IMR-90 (cell line): ENCODE results near the gene PLAAT4. TPM values are rescaled to one million over a fixed set of nuclear protein-coding genes. Genes with fewer than 3 reads are reported as not detected.

Experiments used
- ATAC-seq: fragments of 200-7000 bp; cut with Tn5 transposase; 2 replicates; pipeline ENCODE4 v1.9.1; 2020; ENCODE audit warnings: low read depth, mild to moderate bottlenecking, moderate library complexity
- BruUV-seq: library from RNA; stranded (reverse); fragments of 400-500 nt; replicated peaks from 2 replicates; lab custom pipeline; 2021; lab: Mats Ljungman, UMichigan
- CTCF ChIA-PET: fragments of 300-600 bp; formaldehyde crosslinking; extraction: SDS; loops from one replicate; lab custom pipeline; 2021; ENCODE audit warnings: antibody characterized with exemption; lab: Yijun Ruan, JAX
- POLR2A ChIA-PET: fragments of 300-600 bp; sonication (Branson Sonifier 250); formaldehyde crosslinking; loops from one replicate; lab custom pipeline; 2022; ENCODE audit warnings: antibody characterized with exemption; ENCODE audit not compliant: unreplicated experiment; lab: Charles Lee
- DNase-seq: peaks from one replicate; pipeline ENCODE4 v3.0.0; 2013
- H2AFZ ChIP-seq: replicated peaks from 2 replicates; pipeline ENCODE3; 2013; ENCODE audit warnings: low read length, mild to moderate bottlenecking; ENCODE audit not compliant: poor library complexity
- H2AK5ac ChIP-seq: 2 replicates; pipeline ENCODE4 v1.6.1; 2013; ENCODE audit warnings: low read depth, low read length, inconsistent platforms
- H2AK9ac ChIP-seq: replicated peaks from 2 replicates; pipeline ENCODE3; 2013; ENCODE audit warnings: mild to moderate bottlenecking, low read depth, low read length, moderate library complexity; ENCODE audit not compliant: poor library complexity
- H2BK120ac ChIP-seq: 2 replicates; pipeline ENCODE4 v1.6.1; 2013; ENCODE audit warnings: low read depth, low read length, inconsistent platforms
- H2BK15ac ChIP-seq: 3 replicates; pipeline ENCODE4 v1.6.1; 2013; ENCODE audit warnings: low read depth, low read length, inconsistent platforms
- H2BK20ac ChIP-seq: 2 replicates; pipeline ENCODE4 v1.6.1; 2013; ENCODE audit warnings: low read depth, mild to moderate bottlenecking, inconsistent platforms, low read length, moderate library complexity
- H2BK5ac ChIP-seq: 2 replicates; pipeline ENCODE4 v1.6.1; 2013; ENCODE audit warnings: mild to moderate bottlenecking, low read depth, low read length, inconsistent platforms; ENCODE audit not compliant: poor library complexity, severe bottlenecking
- H3K14ac ChIP-seq: replicated peaks from 2 replicates; pipeline ENCODE4 v1.6.1; 2013; ENCODE audit warnings: low read depth, low read length, inconsistent platforms
- H3K18ac ChIP-seq: 2 replicates; pipeline ENCODE4 v1.6.1; 2013; ENCODE audit warnings: low read depth, low read length, control low read depth
- H3K23ac ChIP-seq: 2 replicates; pipeline ENCODE4 v1.6.1; 2013; ENCODE audit warnings: low read depth, low read length, inconsistent platforms
- H3K27ac ChIP-seq: 2 replicates; pipeline ENCODE4 v1.5.1; 2013; ENCODE audit warnings: mild to moderate bottlenecking, control low read depth, low read length; ENCODE audit not compliant: insufficient read depth
- H3K27me3 ChIP-seq: 2 replicates; pipeline ENCODE4 v1.6.1; 2013; ENCODE audit warnings: low read length; ENCODE audit not compliant: control insufficient read depth, insufficient read depth
- H3K36me3 ChIP-seq: 2 replicates; pipeline ENCODE4 v1.6.1; 2013; ENCODE audit warnings: low read length, mixed read lengths; ENCODE audit not compliant: control insufficient read depth, insufficient read depth
- H3K4ac ChIP-seq: 2 replicates; pipeline ENCODE4 v1.6.1; 2013; ENCODE audit warnings: low read depth, low read length, inconsistent platforms
- H3K4me1 ChIP-seq: 2 replicates; pipeline ENCODE4 v1.6.1; 2013; ENCODE audit warnings: low read length, mixed read lengths; ENCODE audit not compliant: control insufficient read depth, insufficient read depth
- H3K4me2 ChIP-seq: 2 replicates; pipeline ENCODE4 v1.6.1; 2013; ENCODE audit warnings: low read depth, mild to moderate bottlenecking, control low read depth, low read length, moderate library complexity
- H3K4me3 ChIP-seq: 2 replicates; pipeline ENCODE4 v1.5.1; 2013; ENCODE audit warnings: low read depth, mild to moderate bottlenecking, control low read depth, low read length, moderate library complexity; ENCODE audit not compliant: insufficient read depth
- H3K56ac ChIP-seq: 2 replicates; pipeline ENCODE4 v1.6.1; 2013; ENCODE audit warnings: low read length, inconsistent platforms; ENCODE audit not compliant: insufficient read depth; ENCODE audit errors: extremely low read depth
- H3K79me1 ChIP-seq, 2 experiments: 2 replicates each; pipeline ENCODE4 v1.6.1; 2013; ENCODE audit warnings: low read length in 2 of 2, inconsistent platforms in 1 of 2, low read depth in 1 of 2
- H3K9ac ChIP-seq: 2 replicates; pipeline ENCODE4 v1.6.1; 2013; ENCODE audit warnings: low read depth, low read length, control low read depth
- H3K9me1 ChIP-seq: 2 replicates; pipeline ENCODE4 v1.6.1; 2013; ENCODE audit warnings: low read length, inconsistent platforms; ENCODE audit not compliant: insufficient read depth
- H3K9me3 ChIP-seq: 2 replicates; pipeline ENCODE4 v1.6.1; 2013; ENCODE audit warnings: low read length; ENCODE audit not compliant: control insufficient read depth, insufficient read depth
- H4K20me1 ChIP-seq: 2 replicates; pipeline ENCODE4 v1.6.1; 2013; ENCODE audit warnings: low read length, inconsistent platforms; ENCODE audit not compliant: insufficient read depth
- H4K5ac ChIP-seq: 2 replicates; pipeline ENCODE4 v1.6.1; 2013; ENCODE audit warnings: mild to moderate bottlenecking, low read depth, low read length, control low read depth
- H4K8ac ChIP-seq, 2 experiments: 2 replicates each; pipeline ENCODE4 v1.6.1; 2013; ENCODE audit warnings: low read depth in 2 of 2, low read length in 2 of 2, control low read depth in 1 of 2, inconsistent platforms in 1 of 2
- H4K91ac ChIP-seq: 2 replicates; pipeline ENCODE4 v1.6.1; 2013; ENCODE audit warnings: low read depth, low read length, inconsistent platforms; ENCODE audit not compliant: insufficient read depth
- BHLHE40 ChIP-seq: fragments of 150-350 bp; IDR thresholded peaks from 2 replicates; pipeline ENCODE4 v1.6.1; 2016; ENCODE audit warnings: mild to moderate bottlenecking, low read depth, low read length
- CEBPB ChIP-seq: IDR thresholded peaks from 2 replicates; pipeline ENCODE4 v1.6.1; 2012; ENCODE audit warnings: low read depth, low read length, improper control_type of control experiment
- CHD1 ChIP-seq: IDR thresholded peaks from 2 replicates; pipeline ENCODE4 v1.6.1; 2012; ENCODE audit warnings: low read depth, low read length, improper control_type of control experiment
- CTCF ChIP-seq: conservative IDR thresholded peaks from 2 replicates; pipeline ENCODE4 v1.5.1; 2012; ENCODE audit warnings: mild to moderate bottlenecking, low read depth, low read length, improper control_type of control experiment
- ELK1 ChIP-seq: fragments of 150-350 bp; IDR thresholded peaks from 2 replicates; pipeline ENCODE4 v1.6.1; 2016; ENCODE audit warnings: low read depth, mild to moderate bottlenecking, low read length, moderate library complexity, borderline replicate concordance
- FOS ChIP-seq: fragments of 150-350 bp; IDR thresholded peaks from 2 replicates; pipeline ENCODE4 v1.6.1; 2016; ENCODE audit warnings: low read depth, low read length
- MAFK ChIP-seq: IDR thresholded peaks from 2 replicates; pipeline ENCODE4 v1.6.1; 2012; ENCODE audit warnings: low read depth, low read length, improper control_type of control experiment
- MAZ ChIP-seq: IDR thresholded peaks from 2 replicates; pipeline ENCODE4 v1.6.1; 2012; ENCODE audit warnings: low read depth, mild to moderate bottlenecking, low read length, improper control_type of control experiment, moderate library complexity, borderline replicate concordance
- MXI1 ChIP-seq: IDR thresholded peaks from 2 replicates; pipeline ENCODE4 v1.6.1; 2012; ENCODE audit warnings: low read depth, mild to moderate bottlenecking, low read length, moderate library complexity, borderline replicate concordance
- NFE2L2 ChIP-seq: fragments of 150-350 bp; IDR thresholded peaks from 2 replicates; pipeline ENCODE4 v1.6.1; 2016; ENCODE audit warnings: low read depth, mild to moderate bottlenecking, low read length
- POLR2A ChIP-seq: IDR thresholded peaks from 2 replicates; pipeline ENCODE4 v1.6.1; 2012; ENCODE audit warnings: mild to moderate bottlenecking, low read depth, low read length
- RAD21 ChIP-seq: IDR thresholded peaks from 2 replicates; pipeline ENCODE4 v1.6.1; 2012; ENCODE audit warnings: low read length, improper control_type of control experiment
- RCOR1 ChIP-seq: IDR thresholded peaks from 2 replicates; pipeline ENCODE4 v1.6.1; 2012; ENCODE audit warnings: mild to moderate bottlenecking, low read length, improper control_type of control experiment; ENCODE audit not compliant: insufficient replicate concordance
- RFX5 ChIP-seq: IDR thresholded peaks from 2 replicates; pipeline ENCODE4 v1.8.0; 2012; ENCODE audit warnings: low read depth, mild to moderate bottlenecking, low read length, moderate library complexity
- SMC3 ChIP-seq: fragments of 150-350 bp; IDR thresholded peaks from 2 replicates; pipeline ENCODE4 v1.6.1; 2016; ENCODE audit warnings: low read depth, mild to moderate bottlenecking, antibody characterized with exemption, low read length, moderate library complexity
- USF2 ChIP-seq: fragments of 150-350 bp; IDR thresholded peaks from 2 replicates; pipeline ENCODE4 v1.6.1; 2017; ENCODE audit warnings: mild to moderate bottlenecking, antibody characterized with exemption, low read length, low read depth
- WGBS, 2 experiments: methylation state at CpG; one replicate each; pipeline versions ENCODE4 v1.1.5 to v1.1.7; 2013; ENCODE audit warnings: missing lambda C conversion rate in 2 of 2; ENCODE audit not compliant: insufficient read length in 1 of 2; ENCODE audit errors: extremely low coverage in 2 of 2; 5-methylcytosine and 5-hydroxymethylcytosine counted together
- dilution Hi-C: fragments of 300-500 bp; cut with HindIII; formaldehyde crosslinking; loops from one replicate; pipeline ENCODE4 v1.14.3; 2018; ENCODE audit warnings: low sequenced_read_pairs; ENCODE audit not compliant: unreplicated experiment
- in situ Hi-C: fragments of 300-500 bp; cut with MboI; formaldehyde crosslinking; loops from 3 replicates; pipeline ENCODE4 v1.14.3; 2019; ENCODE audit warnings: low sequenced_read_pairs, inconsistent platforms, mixed read lengths
- intact Hi-C: fragments of 100-400 bp; cut with micrococcal nuclease; formaldehyde crosslinking; loops from 2 replicates; pipeline ENCODE4 v1.10.0; 2022
- polyA plus RNA-seq, 3 experiments: library from polyadenylated mRNA; depleted of rRNA; stranded (reverse); fragments of >200 nt; gene quantifications; 2 replicates each; pipeline ENCODE4 v1.2.3, GENCODE V29; 2012; ENCODE audit warnings: low replicate concordance in 1 of 3
- total RNA-seq: library from RNA; depleted of rRNA; stranded (reverse); fragments of >200 nt; gene quantifications from 2 replicates; pipeline ENCODE4 v1.2.3, GENCODE V29; 2012

PLAAT4 gene
- total and polyA plus RNA-seq, 2 of the 4 experiments (the other 2 are of a cell fraction) = 0.17 to 0.18 TPM

- intact Hi-C loops (no loop called here), in situ Hi-C loops (no loop called here), dilution Hi-C loops (no loop called here)
- peaks cover 3% of the 10 kb centered on the region; the same call in 1 of the 2 replicates for H3K4me1 ChIP-seq
- no peaks in the 10 kb centered on the region for H3K79me1 ChIP-seq
- DNase-seq (no peak), ATAC-seq (no peak)
- H2AK5ac ChIP-seq = no peak overlapping the region
- peaks cover 3% of the 10 kb centered on the region; the same call in 1 of the 2 replicates for H3K9me1 ChIP-seq
- H3K27ac ChIP-seq = no peak overlapping the region
- no peaks in the 10 kb centered on the region for H3K9me3 ChIP-seq
- no CpG with 5 or more reads among the region's 7 CpGs for WGBS, 2 experiments
- no peak overlapping the region for H2BK5ac ChIP-seq
- no peak overlapping the region for H2BK20ac ChIP-seq
- POLR2A ChIA-PET = no interaction called here
- H3K27me3 ChIP-seq = peaks cover 24% of the 10 kb centered on the region
- H2BK120ac ChIP-seq = no peak overlapping the region
- no peak overlapping the region for H2BK15ac ChIP-seq
- no peak overlapping the region for H2AK9ac ChIP-seq
- H4K5ac ChIP-seq = no peak overlapping the region
- H3K56ac ChIP-seq = no peak overlapping the region
- CTCF ChIA-PET = no interaction called here
- H3K23ac ChIP-seq = no peak overlapping the region
- BruUV-seq = no TSS peak
- H3K18ac ChIP-seq = no peak overlapping the region
- TF ChIP-seq CEBPB = no peak
- TF ChIP-seq RAD21 = no peak
- TF ChIP-seq RCOR1 = no peak
- no peak for TF ChIP-seq POLR2A
- no peak for TF ChIP-seq MAZ
- TF ChIP-seq CTCF = no peak
- TF ChIP-seq CHD1 = no peak
- no peak for TF ChIP-seq MAFK
- TF ChIP-seq SMC3 = no peak
- TF ChIP-seq BHLHE40 = no peak
- TF ChIP-seq MXI1 = no peak
- TF ChIP-seq ELK1 = no peak
- no peak for TF ChIP-seq RFX5
- no peak for TF ChIP-seq USF2
- no peak for TF ChIP-seq NFE2L2
- no peak for TF ChIP-seq FOS
- H3K4ac ChIP-seq = no peak overlapping the region
- H2AFZ ChIP-seq = no peak overlapping the region
- no peak overlapping the region for H4K91ac ChIP-seq
- no peak overlapping the region for H3K14ac ChIP-seq
- no peaks in the 10 kb centered on the region for H3K36me3 ChIP-seq
- no peak overlapping the region for H4K8ac ChIP-seq
- no peak overlapping the region for H3K4me2 ChIP-seq
- H3K4me3 ChIP-seq = no peak overlapping the region
- no peaks in the 10 kb centered on the region for H4K20me1 ChIP-seq
- H3K9ac ChIP-seq = no peak overlapping the region
Observed at GRCh38 chr11:63564056-63564774, 27.6 kb downstream of the PLAAT4 start.
